HG03378 (cell line): Measurements from ENCODE around the gene TMEM92.

ENCODE experiments used
- ATAC-seq: cut with Tn5 transposase; IDR thresholded peaks from one replicate; pipeline ENCODE4 v1.9.1; 2021; ENCODE audit warnings: mild to moderate bottlenecking, moderate library complexity; ENCODE audit not compliant: unreplicated experiment

Gene TMEM92

GRCh38 chr17:50274142-50274896, at the start of gene TMEM92:
TMEM92 (plus strand) TSS chr17:50274466; CDS start chr17:50274502, 36 bp downstream.
- no peak for ATAC-seq

- ATAC-seq = no peak
These were observed 48.5 kb upstream of the TMEM92 start for GRCh38 chr17:50225701-50226240.

- no peak for ATAC-seq
These were observed 39.7 kb upstream of the TMEM92 start for GRCh38 chr17:50234581-50234980.

GRCh38 chr17:50237901-50238300, 36.4 kb upstream of the TMEM92 start:
- ATAC-seq = no peak

- no peak for ATAC-seq
These were observed 35.5 kb upstream of the TMEM92 start for GRCh38 chr17:50238601-50239280.

GRCh38 chr17:50239937-50240336, 34.3 kb upstream of the TMEM92 start:
- no peak for ATAC-seq

- no peak for ATAC-seq
These were observed 33.4 kb upstream of the TMEM92 start for GRCh38 chr17:50240851-50241250.

- no peak for ATAC-seq
These were observed 32.8 kb upstream of the TMEM92 start for GRCh38 chr17:50241431-50241830.

- ATAC-seq = no peak
These were observed 29.5 kb upstream of the TMEM92 start for GRCh38 chr17:50244771-50245170.

GRCh38 chr17:50248255-50248654, 26.0 kb upstream of the TMEM92 start:
- no peak for ATAC-seq

- ATAC-seq = no peak
These were observed 21.5 kb upstream of the TMEM92 start for GRCh38 chr17:50252781-50253180.

GRCh38 chr17:50255766-50256635, 18.3 kb upstream of the TMEM92 start:
- ATAC-seq = no peak

GRCh38 chr17:50256826-50257618, 17.2 kb upstream of the TMEM92 start:
- ATAC-seq = no peak

GRCh38 chr17:50257676-50258224, 16.5 kb upstream of the TMEM92 start:
- ATAC-seq = no peak

- no peak for ATAC-seq
These were observed 15.4 kb upstream of the TMEM92 start for GRCh38 chr17:50258647-50259476.

GRCh38 chr17:50259477-50260324, 14.6 kb upstream of the TMEM92 start:
- ATAC-seq = no peak

GRCh38 chr17:50260501-50260911, 13.8 kb upstream of the TMEM92 start:
- no peak for ATAC-seq
